ENCODE data around the gene LSM14B.

- TF ChIP-seq CTCF (IDR thresholded peaks at IDR 0.05), result no peak
- no peak for TF ChIP-seq POLR2A (IDR thresholded peaks at IDR 0.05)
These were observed 41.9 kb upstream of the LSM14B start for GRCh38 chr20:62080249-62080990.

Measured in uterus (tissue), 2 donors.